ENCODE measurements around the gene CHAMP1. TPM values are rescaled to one million over a fixed set of nuclear protein-coding genes. Genes with fewer than 3 reads are reported as not detected.

CHAMP1 gene
- total and polyA plus RNA-seq, 2 of the 13 experiments (the other 11 are each of a cell fraction or from before 2014, with no cell fraction given), result 8.4 to 9.7 TPM

GRCh38 chr13:114282041-114282670 is 32.1 kb upstream of the CHAMP1 start (continued):
- no peak for TF ChIP-seq TRIM24 (CRISPR knock-in tag; IDR thresholded peaks at IDR 0.05)
- TF ChIP-seq HNRNPLL (IDR thresholded peaks at IDR 0.05; ENCODE audit: low read depth, low read length, poor library complexity, severe bottlenecking), result peak; percentile 41
- no peak for TF ChIP-seq TEAD3 (CRISPR knock-in tag; optimal IDR thresholded peaks at IDR 0.05; ENCODE audit: borderline replicate concordance)
- no peak for TF ChIP-seq ZBTB7A (CRISPR knock-in tag; IDR thresholded peaks at IDR 0.05)
- TF ChIP-seq ZNF414 (CRISPR knock-in tag; IDR thresholded peaks at IDR 0.05), result no peak
- peak; percentile 56 for TF ChIP-seq SAP130 (CRISPR knock-in tag; IDR thresholded peaks at IDR 0.05; ENCODE audit: low read depth)
- 0 out of 2 replicates have a peak, but pooled peaks have one; percentile 51 for TF ChIP-seq ZNF333 (CRISPR knock-in tag; IDR thresholded peaks at IDR 0.05; ENCODE audit: borderline replicate concordance)
- TF ChIP-seq, protein P1, sequence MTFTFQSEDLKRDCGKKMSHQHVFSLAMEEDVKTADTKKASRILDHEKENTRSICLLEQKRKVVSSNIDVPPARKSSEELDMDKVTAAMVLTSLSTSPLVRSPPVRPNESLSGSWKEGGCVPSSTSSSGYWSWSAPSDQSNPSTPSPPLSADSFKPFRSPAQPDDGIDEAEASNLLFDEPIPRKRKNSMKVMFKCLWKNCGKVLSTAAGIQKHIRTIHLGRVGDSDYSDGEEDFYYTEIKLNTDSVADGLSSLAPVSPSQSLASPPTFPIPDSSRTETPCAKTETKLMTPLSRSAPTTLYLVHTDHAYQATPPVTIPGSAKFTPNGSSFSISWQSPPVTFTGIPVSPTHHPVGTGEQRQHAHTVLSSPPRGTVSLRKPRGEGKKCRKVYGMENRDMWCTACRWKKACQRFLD (CRISPR knock-in tag; IDR thresholded peaks at IDR 0.05; ENCODE audit: borderline replicate concordance), result no peak
- TF ChIP-seq ZNF775 (CRISPR knock-in tag; IDR thresholded peaks at IDR 0.05; ENCODE audit: borderline replicate concordance), result no peak
- 0 out of 2 replicates have a peak, but pooled peaks have one; percentile 20 for TF ChIP-seq HIVEP1 (CRISPR knock-in tag; IDR thresholded peaks at IDR 0.05)
- TF ChIP-seq ZNF317 (CRISPR knock-in tag; IDR thresholded peaks at IDR 0.05), result 0 out of 2 replicates have a peak, but pooled peaks have one; percentile 41
- no peak for TF ChIP-seq ZNF274 (CRISPR knock-in tag; IDR thresholded peaks at IDR 0.05)
- peak; percentile 67 for TF ChIP-seq ZFX (CRISPR knock-in tag; IDR thresholded peaks at IDR 0.05; ENCODE audit: low read depth)
- TF ChIP-seq SMAD3 (CRISPR knock-in tag; IDR thresholded peaks at IDR 0.05), result no peak
- TF ChIP-seq, protein P2, sequence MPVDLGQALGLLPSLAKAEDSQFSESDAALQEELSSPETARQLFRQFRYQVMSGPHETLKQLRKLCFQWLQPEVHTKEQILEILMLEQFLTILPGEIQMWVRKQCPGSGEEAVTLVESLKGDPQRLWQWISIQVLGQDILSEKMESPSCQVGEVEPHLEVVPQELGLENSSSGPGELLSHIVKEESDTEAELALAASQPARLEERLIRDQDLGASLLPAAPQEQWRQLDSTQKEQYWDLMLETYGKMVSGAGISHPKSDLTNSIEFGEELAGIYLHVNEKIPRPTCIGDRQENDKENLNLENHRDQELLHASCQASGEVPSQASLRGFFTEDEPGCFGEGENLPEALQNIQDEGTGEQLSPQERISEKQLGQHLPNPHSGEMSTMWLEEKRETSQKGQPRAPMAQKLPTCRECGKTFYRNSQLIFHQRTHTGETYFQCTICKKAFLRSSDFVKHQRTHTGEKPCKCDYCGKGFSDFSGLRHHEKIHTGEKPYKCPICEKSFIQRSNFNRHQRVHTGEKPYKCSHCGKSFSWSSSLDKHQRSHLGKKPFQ (CRISPR knock-in tag; IDR thresholded peaks at IDR 0.05; ENCODE audit: insufficient replicate concordance), result no peak
- TF ChIP-seq, protein P3, sequence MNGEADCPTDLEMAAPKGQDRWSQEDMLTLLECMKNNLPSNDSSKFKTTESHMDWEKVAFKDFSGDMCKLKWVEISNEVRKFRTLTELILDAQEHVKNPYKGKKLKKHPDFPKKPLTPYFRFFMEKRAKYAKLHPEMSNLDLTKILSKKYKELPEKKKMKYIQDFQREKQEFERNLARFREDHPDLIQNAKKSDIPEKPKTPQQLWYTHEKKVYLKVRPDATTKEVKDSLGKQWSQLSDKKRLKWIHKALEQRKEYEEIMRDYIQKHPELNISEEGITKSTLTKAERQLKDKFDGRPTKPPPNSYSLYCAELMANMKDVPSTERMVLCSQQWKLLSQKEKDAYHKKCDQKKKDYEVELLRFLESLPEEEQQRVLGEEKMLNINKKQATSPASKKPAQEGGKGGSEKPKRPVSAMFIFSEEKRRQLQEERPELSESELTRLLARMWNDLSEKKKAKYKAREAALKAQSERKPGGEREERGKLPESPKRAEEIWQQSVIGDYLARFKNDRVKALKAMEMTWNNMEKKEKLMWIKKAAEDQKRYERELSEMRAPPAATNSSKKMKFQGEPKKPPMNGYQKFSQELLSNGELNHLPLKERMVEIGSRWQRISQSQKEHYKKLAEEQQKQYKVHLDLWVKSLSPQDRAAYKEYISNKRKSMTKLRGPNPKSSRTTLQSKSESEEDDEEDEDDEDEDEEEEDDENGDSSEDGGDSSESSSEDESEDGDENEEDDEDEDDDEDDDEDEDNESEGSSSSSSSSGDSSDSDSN (CRISPR knock-in tag; IDR thresholded peaks at IDR 0.05), result peak; percentile 37; the same call in 1 of the 2 replicates
- peak; percentile 20 for TF ChIP-seq ASH2L (IDR thresholded peaks at IDR 0.05; ENCODE audit: insufficient read length, low read depth, low read length)
- TF ChIP-seq MXD4 (CRISPR knock-in tag; IDR thresholded peaks at IDR 0.05), result no peak
- TF ChIP-seq KLF6 (CRISPR knock-in tag; IDR thresholded peaks at IDR 0.05), result 0 out of 2 replicates have a peak, but pooled peaks have one; percentile 1
- TF ChIP-seq ZNF382 (CRISPR knock-in tag; IDR thresholded peaks at IDR 0.05; ENCODE audit: borderline replicate concordance), result no peak
- peak; percentile 49 for TF ChIP-seq ZEB1 (IDR thresholded peaks at IDR 0.05; ENCODE audit: insufficient replicate concordance, low read depth)
- no peak for TF ChIP-seq SRSF1 (optimal IDR thresholded peaks at IDR 0.05; ENCODE audit: low read depth, low read length)
- TF ChIP-seq ZNF777 (CRISPR knock-in tag; IDR thresholded peaks at IDR 0.05), result peak; percentile 67; the same call in 1 of the 2 replicates
- TF ChIP-seq ARNT (IDR thresholded peaks at IDR 0.05), result no peak
- TF ChIP-seq POLR2A (IDR thresholded peaks at IDR 0.05; ENCODE audit: insufficient read depth in 1 of 2, low read depth in 2 of 2, low read length in 2 of 2), result peak in 1 of 2 experiments; percentile 57; a peak in 2 of 4 replicates
